ENCODE measurements around the gene GALNTL6.

Gene GALNTL6

DNA sequence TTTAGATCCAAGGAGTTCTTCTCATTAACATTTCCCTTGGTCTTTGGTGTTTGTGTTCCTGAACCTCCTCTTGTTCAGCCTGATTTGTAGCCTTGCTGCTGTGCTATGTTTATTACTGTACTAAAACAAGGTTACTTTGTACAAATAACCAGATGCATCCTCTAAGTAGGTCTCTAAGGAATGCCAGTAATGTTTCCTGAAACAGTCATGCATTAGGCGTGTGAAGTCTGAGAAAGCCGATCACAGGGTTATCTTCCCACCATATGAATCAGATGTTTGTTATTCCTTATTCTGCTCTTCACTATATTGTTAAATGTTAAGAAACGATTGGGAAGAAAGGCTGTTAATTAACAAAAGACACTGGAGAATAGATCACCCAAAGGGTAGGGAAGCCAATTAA lies 66.9 kb downstream of the GALNTL6 start:
- DNase-seq (ENCODE audit: low read depth in 2 of 2), result no peak

DNA sequence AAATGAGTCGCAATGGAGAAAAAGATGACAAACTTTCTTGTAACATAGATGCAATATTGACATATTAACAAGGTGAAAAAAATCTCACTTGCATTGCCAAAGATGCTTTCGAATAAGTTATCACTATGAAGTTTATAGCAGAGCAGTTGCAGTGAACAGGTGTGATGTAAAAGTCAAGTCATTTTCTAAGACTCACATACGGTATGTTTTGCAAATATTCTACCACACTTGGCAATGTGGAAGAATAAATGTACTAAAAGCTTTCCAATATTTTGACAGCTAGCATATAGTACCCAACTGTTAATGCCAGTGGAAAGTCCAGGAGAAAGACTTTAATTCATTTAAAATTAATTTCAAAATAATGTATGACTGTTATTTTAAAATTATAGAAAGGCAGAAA lies 76.5 kb downstream of the GALNTL6 start:
- DNase-seq (ENCODE audit: low read depth in 2 of 2), result no peak

DNA sequence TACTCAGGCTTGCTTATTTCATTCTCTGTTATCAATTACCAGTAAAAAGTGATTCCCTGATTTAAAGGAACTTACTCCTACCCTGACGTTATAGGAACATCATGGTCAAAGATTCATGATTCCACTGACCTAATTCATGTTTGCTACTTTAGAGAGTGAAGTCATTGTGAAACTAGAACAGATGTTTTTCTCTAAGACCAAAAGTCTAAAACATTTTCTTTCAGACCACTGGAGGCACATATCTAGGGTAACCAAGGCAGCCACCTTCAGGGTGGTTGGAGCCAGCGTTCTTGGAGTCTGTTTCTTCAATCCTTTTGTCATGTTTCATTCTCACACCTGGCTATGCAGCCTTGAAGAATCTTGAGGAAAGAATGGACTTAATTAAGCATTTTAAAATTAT lies 77.8 kb downstream of the GALNTL6 start:
- no peak for DNase-seq (ENCODE audit: low read depth in 2 of 2)

GRCh38 chr4:171896426-171896825 lies 83.2 kb downstream of the GALNTL6 start:
- DNase-seq (ENCODE audit: low read depth in 2 of 2), result no peak

DNA sequence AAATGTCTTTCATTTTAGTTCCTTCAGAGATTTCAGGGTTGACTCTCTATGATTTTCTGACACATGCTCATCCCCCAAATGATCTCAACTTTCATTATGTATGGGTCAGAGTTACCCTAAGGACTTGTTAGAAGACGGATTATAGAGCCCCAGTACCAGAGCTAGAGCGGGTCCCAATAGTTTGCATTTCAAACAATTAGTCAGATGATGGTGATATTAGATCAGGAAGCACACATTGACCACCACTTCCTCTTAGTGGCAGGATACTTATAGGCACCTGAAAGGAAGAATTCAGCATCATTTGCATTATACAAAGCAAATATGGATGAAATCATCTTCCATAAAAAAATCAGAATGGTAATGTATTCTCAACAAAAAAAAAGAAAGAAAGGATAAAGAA lies 106.1 kb downstream of the GALNTL6 start:
- no peak for DNase-seq (ENCODE audit: low read depth in 2 of 2)

DNA sequence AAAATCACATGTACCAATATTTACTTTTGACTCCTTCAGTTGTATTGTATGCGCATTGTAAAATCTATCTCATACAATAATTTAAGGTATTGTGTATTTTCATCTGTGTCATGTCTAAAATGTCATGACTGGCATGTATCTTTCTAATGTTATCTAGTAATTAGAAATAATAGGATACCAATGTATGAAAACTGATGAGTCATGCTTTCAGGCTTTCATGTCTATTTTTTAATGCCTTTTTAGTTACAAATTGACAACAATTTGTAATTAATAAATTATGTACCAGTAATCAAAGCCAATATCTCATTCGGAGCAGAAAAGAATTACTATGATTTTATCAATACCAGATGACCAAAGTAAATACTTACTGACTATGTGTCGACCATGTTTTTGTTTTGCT lies 107.7 kb downstream of the GALNTL6 start:
- DNase-seq (ENCODE audit: low read depth in 2 of 2), result no peak

DNA sequence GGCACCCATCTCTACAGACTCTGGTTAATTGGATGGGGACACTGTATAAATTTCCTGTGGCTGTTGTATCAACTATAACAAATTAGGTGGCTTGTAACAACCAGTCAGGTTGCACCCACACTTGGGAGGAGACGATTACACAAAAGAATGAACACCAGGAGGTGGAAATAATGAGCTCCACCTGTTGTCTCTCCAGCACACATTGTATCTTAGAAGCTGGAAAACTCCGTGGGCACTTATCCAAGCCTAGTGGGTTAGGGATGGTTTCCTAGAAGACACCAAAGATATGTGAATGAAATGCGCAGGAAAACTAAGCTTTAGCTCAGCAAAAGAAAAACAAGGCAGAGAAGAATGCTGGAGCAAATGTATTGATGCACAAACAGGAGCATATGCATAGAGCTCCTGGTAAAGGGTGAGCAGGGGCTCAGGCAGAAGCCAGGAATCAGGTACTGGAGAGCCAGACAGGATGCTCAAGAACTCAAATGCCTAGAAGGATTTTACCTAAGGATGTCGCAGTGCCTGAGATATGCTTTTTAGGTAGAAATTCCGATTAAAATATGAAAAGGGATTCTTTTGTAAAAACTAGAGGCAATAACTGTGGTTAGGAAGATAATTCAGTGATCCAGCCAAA lies 111.7 kb downstream of the GALNTL6 start:
- DNase-seq (ENCODE audit: low read depth in 2 of 2), result no peak

- DNase-seq (ENCODE audit: low read depth in 2 of 2), result no peak
Observed at GRCh38 chr4:171928336-171928735, 115.1 kb downstream of the GALNTL6 start.

- no peak for DNase-seq (ENCODE audit: low read depth in 2 of 2)
Observed at GRCh38 chr4:171929477-171929876, 116.3 kb downstream of the GALNTL6 start.

- no peak for DNase-seq (ENCODE audit: low read depth in 2 of 2)
Observed at GRCh38 chr4:171929907-171930306, 116.7 kb downstream of the GALNTL6 start.

GRCh38 chr4:171932238-171932637 lies 119.0 kb downstream of the GALNTL6 start:
- DNase-seq (ENCODE audit: low read depth in 2 of 2), result no peak

DNA sequence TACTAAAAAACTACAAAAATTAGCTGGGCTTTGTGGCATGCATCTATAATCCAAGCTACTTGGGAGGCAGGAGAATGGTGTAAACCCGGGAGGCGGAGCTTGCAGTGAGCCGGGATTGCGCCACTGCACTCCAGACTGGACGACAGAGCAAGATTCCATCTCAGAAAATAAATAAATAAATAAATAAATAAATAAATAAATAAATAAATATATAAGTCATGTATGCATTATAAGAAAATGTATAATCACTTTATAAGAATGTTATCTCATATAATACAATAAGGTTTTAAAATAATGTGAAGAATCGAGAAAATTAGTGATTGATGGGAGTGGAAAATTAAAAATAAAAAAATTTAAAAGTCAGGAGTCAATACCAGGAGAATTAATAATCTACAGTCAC lies 127.5 kb downstream of the GALNTL6 start:
- no peak for DNase-seq (ENCODE audit: low read depth in 2 of 2)

DNA sequence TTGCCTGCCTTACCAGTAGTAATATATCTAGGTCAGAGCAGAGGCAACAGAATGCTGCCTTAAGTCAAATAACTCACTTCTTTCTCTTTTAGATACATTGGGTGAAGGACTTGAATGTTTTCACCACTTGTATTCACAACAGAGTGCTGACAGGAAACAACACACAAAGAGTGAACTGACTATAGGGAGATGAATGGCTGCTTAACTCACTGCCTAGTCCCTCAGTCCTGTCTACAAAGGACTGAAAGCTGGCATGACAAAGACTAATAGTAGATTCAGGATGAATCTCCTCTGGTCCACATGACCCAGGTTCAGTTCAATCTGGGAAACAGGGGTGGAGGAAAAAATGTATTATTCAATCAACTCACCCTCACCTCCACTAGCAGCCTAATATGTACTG lies 134.2 kb downstream of the GALNTL6 start:
- DNase-seq (ENCODE audit: low read depth in 2 of 2), result no peak

GRCh38 chr4:171948038-171948437 lies 134.8 kb downstream of the GALNTL6 start:
- DNase-seq (ENCODE audit: low read depth in 2 of 2), result no peak

GRCh38 chr4:171954650-171955049 lies 141.4 kb downstream of the GALNTL6 start:
- DNase-seq (ENCODE audit: low read depth in 2 of 2), result no peak

GRCh38 chr4:171956678-171957077 lies 143.5 kb downstream of the GALNTL6 start:
- DNase-seq (ENCODE audit: low read depth in 2 of 2), result no peak

DNA sequence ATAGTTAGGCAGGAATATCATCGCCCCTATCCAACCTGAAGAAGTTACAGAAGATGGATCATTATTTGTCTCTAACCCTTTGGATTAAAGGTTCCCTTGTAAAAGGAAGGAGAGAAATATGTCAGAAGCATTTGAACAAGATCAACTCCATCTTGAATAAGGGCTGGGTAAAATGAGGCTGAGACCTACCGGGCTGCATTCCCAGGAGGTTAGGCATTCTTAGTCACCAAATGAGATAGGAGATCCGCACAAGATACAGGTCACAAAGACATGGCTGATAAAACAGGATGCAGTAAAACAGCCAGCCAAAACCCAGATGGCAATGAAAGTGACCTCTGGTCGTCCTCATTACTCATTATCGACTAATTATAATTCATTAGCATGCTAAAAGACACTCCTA lies 148.9 kb downstream of the GALNTL6 start:
- no peak for DNase-seq (ENCODE audit: low read depth in 2 of 2)

GRCh38 chr4:171966356-171966755 lies 153.2 kb downstream of the GALNTL6 start:
- DNase-seq (ENCODE audit: low read depth in 2 of 2), result no peak

DNA sequence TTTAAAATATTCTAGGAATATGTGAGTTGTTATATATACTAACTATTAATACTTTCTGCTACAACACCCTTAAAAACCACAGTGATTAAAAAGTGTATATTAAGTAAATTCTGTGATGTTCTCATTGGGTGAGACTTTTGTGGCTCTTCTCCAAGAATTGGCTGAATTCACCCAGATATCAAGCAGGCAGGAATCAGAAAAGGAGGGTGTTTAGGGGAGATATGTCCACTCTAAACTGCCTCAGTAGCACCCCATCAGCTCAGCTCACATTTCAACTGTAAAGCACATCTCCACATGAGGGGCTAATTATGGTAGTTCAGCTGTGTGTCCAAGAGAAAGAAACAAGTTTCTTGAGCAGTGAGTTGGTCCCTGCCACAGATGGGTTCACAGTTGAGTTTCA lies 165.0 kb downstream of the GALNTL6 start:
- DNase-seq (ENCODE audit: low read depth in 2 of 2), result no peak

DNA sequence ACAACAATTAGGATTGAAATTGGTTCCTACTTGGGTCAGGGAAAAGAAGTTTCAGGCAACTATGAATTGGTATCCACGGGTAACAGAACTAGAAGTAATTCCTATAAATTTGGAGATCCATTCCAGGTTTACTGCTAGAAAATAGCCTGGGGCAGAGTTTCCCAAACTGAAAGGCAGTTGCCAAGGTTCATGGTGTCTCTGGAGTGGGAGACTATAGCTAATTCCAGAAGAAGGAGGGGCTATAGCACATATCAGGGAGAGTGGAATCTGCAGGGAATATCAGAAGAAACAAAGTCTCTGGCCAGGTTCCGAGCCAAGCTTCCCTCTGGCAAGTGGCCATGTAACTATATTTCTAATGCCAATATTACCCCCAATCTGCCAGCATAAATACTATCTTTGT lies 166.3 kb downstream of the GALNTL6 start:
- no peak for DNase-seq (ENCODE audit: low read depth in 2 of 2)

- DNase-seq (ENCODE audit: low read depth in 2 of 2), result no peak
Observed at GRCh38 chr4:171981185-171981584, 168.0 kb downstream of the GALNTL6 start.

DNA sequence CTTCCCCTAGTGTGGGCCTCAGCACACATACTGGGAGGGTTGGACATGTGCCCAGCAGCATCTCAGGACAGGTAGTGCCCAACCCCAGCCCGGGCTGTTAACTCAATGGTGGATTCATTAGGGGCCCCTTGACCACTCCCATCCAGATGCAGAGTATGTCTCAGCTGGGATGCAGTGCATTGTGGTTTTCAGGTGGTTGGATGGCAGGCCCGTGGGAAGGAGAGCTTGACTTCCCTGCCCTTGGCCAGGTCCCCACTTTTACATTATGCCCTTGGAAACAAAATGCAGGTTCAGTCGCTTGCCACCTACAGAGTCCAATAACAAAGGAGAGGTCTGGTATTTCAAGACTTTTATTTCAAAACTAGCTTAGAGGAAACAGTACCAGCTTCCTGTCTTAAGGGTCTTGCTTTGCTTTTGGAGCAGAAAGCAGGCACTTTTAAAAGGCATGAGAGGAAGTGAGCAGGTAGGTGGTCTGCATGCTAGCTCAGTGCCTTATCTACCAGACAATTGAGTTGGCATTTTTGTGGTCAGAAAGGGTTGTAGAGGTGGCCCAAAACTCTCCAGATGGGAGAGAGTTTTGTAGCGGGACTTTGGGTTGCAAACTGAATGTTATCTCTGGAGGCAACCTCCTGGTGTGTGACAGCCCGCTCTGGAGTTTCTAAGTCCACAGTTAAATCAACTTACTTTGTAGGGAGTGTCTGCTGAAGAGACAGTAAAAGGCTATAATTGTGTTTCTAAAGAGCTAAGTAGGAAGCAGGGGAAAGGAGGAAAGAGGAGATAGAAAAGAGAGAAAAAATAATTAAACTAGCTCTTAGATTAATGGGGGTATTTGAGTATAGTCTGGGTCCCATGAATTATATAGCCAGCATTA lies 171.0 kb downstream of the GALNTL6 start:
- no peak for DNase-seq (ENCODE audit: low read depth in 2 of 2)

DNA sequence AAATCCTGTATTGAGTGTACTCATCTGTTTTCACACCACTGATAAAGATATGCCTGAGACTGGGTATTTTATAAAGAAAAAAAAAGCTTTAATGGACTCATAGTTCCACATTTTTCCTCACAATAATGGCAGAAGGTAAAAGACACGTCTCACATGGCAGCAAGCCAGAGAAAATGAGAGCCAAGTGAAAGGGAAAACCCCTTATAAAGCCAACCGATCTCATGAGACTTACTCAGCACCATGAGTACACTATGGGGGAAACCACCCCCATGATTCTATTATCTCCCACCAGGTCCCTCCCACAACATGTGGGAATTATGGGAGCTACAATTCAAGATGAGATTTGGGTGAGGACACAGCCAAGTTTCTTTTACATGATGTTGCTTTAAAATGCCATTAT lies 171.9 kb downstream of the GALNTL6 start:
- DNase-seq (ENCODE audit: low read depth in 2 of 2), result no peak

Measured in stimulated activated CD4-positive, alpha-beta T cell treated with anti-CD3 and anti-CD28 coated beads, Interleukin-12 subunit alpha, Interleukin-12 subunit beta, amount 100 ng/mL, for 24 hours (primary cell).